OCI-LY1 (cell line): ENCODE data around the gene MAN2B2.

ENCODE experiments used
- H2AFZ ChIP-seq: fragments of 200-600 bp; sonication (generic), shearing (Covaris generic); 2 replicates; pipeline ENCODE4 v1.6.0; 2014; ENCODE audit warnings: antibody characterized with exemption, mild to moderate bottlenecking, low read length
- H3F3A ChIP-seq: fragments of 200-600 bp; sonication (generic), shearing (Covaris generic); 2 replicates; pipeline ENCODE4 v1.6.0; 2014; ENCODE audit warnings: mild to moderate bottlenecking, antibody characterized with exemption, low read length, moderate library complexity; ENCODE audit not compliant: insufficient read depth
- H3K27ac ChIP-seq: fragments of 200-600 bp; sonication (generic); 2 replicates; pipeline ENCODE4 v1.5.1; 2014; ENCODE audit warnings: low read length, mixed run types, mild to moderate bottlenecking, low read depth; ENCODE audit not compliant: poor library complexity, severe bottlenecking
- H3K27me3 ChIP-seq: fragments of 200-600 bp; sonication (generic); 2 replicates; pipeline ENCODE4 v1.6.0; 2014; ENCODE audit warnings: antibody characterized with exemption, mild to moderate bottlenecking, low read length, moderate library complexity; ENCODE audit not compliant: insufficient read depth
- H3K36me3 ChIP-seq: fragments of 200-600 bp; sonication (generic); 2 replicates; pipeline ENCODE4 v1.6.1; 2014; ENCODE audit warnings: mild to moderate bottlenecking, antibody characterized with exemption, low read length, moderate library complexity, mixed read lengths; ENCODE audit not compliant: insufficient read depth
- H3K4me1 ChIP-seq: fragments of 200-600 bp; sonication (generic); 2 replicates; pipeline ENCODE4 v1.5.1; 2014; ENCODE audit warnings: mild to moderate bottlenecking, low read length, moderate library complexity; ENCODE audit not compliant: insufficient read depth, severe bottlenecking
- H3K4me2 ChIP-seq: fragments of 200-600 bp; sonication (generic), shearing (Covaris generic); 2 replicates; pipeline ENCODE4 v1.6.1; 2014; ENCODE audit warnings: low read length
- H3K4me3 ChIP-seq: fragments of 200-600 bp; sonication (generic); 2 replicates; pipeline ENCODE4 v1.5.1; 2014; ENCODE audit warnings: low read length, low read depth, mild to moderate bottlenecking, mixed read lengths; ENCODE audit not compliant: poor library complexity, severe bottlenecking
- H3K79me2 ChIP-seq: fragments of 200-600 bp; shearing (Covaris generic); 2 replicates; pipeline ENCODE4 v1.6.1; 2016; ENCODE audit warnings: mixed run types, low read length, mixed read lengths; ENCODE audit not compliant: insufficient read depth
- H3K9ac ChIP-seq: fragments of 200-600 bp; sonication (generic), shearing (Covaris generic); 2 replicates; pipeline ENCODE4 v1.6.1; 2014; ENCODE audit warnings: mild to moderate bottlenecking, low read length, mixed read lengths
- H3K9me2 ChIP-seq: fragments of 200-600 bp; sonication (generic), shearing (Covaris generic); 2 replicates; pipeline ENCODE4 v1.6.1; 2014; ENCODE audit warnings: low read depth, mild to moderate bottlenecking, low read length, mixed read lengths
- H3K9me3 ChIP-seq: fragments of 200-600 bp; shearing (Covaris generic); 2 replicates; pipeline ENCODE4 v1.6.1; 2014; ENCODE audit warnings: low read length, mixed read lengths
- H4K20me1 ChIP-seq: fragments of 200-600 bp; sonication (generic), shearing (Covaris generic); 2 replicates; pipeline ENCODE4 v1.6.0; 2016; ENCODE audit warnings: mild to moderate bottlenecking, low read length; ENCODE audit not compliant: insufficient read depth
- CTCF ChIP-seq: fragments of 200-600 bp; sonication (generic), shearing (Covaris generic); IDR thresholded peaks from 2 replicates; pipeline ENCODE4 v1.5.1; 2017; ENCODE audit warnings: mild to moderate bottlenecking, antibody characterized with exemption, low read length, moderate library complexity, mixed read lengths
- EZH2 ChIP-seq: fragments of 200-600 bp; sonication (generic), shearing (Covaris generic); IDR thresholded peaks from 2 replicates; pipeline ENCODE4 v1.8.0; 2017; ENCODE audit warnings: borderline replicate concordance, mixed run types, mild to moderate bottlenecking, antibody characterized with exemption, low read length, moderate library complexity, mixed read lengths

Gene MAN2B2

DNA sequence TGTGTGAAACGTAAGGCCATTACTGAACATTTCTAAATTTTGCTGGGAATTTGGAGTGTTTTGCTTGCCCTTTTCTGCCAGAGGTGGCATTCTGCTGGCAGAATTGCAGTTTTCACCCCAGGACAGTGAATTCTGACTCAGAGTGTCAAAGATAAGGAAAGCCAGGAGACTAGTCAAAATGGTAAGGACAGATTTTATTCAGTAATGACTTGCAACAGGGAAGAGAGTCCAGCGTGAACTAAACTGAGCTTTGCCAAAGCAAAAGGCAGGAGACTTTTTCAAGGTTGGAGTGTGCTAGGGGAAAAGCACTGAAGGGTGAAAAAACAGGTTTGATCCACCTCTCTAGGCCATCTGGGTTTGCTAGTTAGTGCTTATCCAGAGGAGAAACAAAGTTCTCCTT lies 84.9 kb downstream of the MAN2B2 start:
- no peak for TF ChIP-seq EZH2
- no peak for TF ChIP-seq CTCF
- H4K20me1 ChIP-seq = no peaks in the 10 kb centered on the region
- no peaks in the 10 kb centered on the region for H3K4me1 ChIP-seq
- no peaks in the 10 kb centered on the region for H3K27me3 ChIP-seq
- H3K27ac ChIP-seq = no peak overlapping the region
- H3K4me2 ChIP-seq = no peak overlapping the region
- no peak overlapping the region for H3K4me3 ChIP-seq
- no peaks in the 10 kb centered on the region for H3K9me3 ChIP-seq
- H3K79me2 ChIP-seq = no peaks in the 10 kb centered on the region
- no peaks in the 10 kb centered on the region for H3K9me2 ChIP-seq
- no peak overlapping the region for H3K9ac ChIP-seq
- H2AFZ ChIP-seq = no peak overlapping the region
- H3K36me3 ChIP-seq = no peaks in the 10 kb centered on the region
- H3F3A ChIP-seq = no peaks in the 10 kb centered on the region

DNA sequence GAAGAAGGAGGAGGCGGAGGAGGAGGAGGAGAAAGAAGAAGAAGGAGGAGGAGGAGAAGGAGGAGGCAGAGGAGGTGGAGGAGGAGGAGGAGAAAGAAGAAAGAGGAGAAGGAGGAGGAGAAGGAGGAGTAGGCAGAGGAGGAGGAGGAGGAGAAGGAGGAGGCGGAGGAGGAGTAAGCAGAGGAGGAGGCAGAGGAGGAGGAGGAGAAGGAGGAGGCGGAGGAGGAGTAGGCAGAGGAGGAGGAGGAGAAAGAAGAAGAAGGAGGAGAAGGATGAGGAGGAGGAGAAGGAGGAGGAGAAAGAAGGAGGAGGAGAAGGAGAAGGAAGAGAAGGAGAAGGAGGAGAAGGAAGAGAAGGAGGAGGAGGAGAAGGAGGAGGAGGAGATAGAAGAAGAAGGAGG lies 85.4 kb downstream of the MAN2B2 start:
- H3K36me3 ChIP-seq = no peaks in the 10 kb centered on the region
- no peak overlapping the region for H3K9ac ChIP-seq
- no peak overlapping the region for H2AFZ ChIP-seq
- no peaks in the 10 kb centered on the region for H3K4me1 ChIP-seq
- H3K9me3 ChIP-seq = no peaks in the 10 kb centered on the region
- no peak for TF ChIP-seq EZH2
- no peak for TF ChIP-seq CTCF
- no peak overlapping the region for H3K4me3 ChIP-seq
- no peaks in the 10 kb centered on the region for H4K20me1 ChIP-seq
- H3K27me3 ChIP-seq = no peaks in the 10 kb centered on the region
- no peak overlapping the region for H3K4me2 ChIP-seq
- no peaks in the 10 kb centered on the region for H3K9me2 ChIP-seq
- H3K79me2 ChIP-seq = no peaks in the 10 kb centered on the region
- no peak overlapping the region for H3K27ac ChIP-seq
- no peaks in the 10 kb centered on the region for H3F3A ChIP-seq

DNA sequence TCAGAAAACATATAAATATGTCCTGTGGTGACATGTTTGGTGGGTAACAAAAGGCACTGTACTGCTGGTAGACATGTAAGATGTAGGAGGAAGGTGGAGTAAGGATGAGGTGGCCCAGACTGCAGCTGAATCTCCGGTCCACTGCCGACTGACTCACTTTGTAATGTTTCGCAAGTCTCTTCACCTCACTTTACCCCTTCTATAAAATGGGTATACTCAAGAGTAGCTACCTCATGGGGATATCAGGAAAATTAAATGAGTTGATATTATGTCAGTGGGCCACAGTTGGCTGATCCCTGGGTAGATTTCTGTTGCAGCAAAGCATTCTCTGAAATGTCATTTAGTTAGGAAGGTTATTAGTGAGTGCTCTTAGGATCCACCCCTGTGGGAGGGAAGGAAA lies 87.6 kb downstream of the MAN2B2 start:
- Histone ChIP-seq H3K79me2 (no peaks in the 10 kb centered on the region), H3K4me3 (no peak overlapping the region), H3F3A (no peaks in the 10 kb centered on the region), H4K20me1 (no peaks in the 10 kb centered on the region), H3K9ac (no peak overlapping the region), H3K9me2 (no peaks in the 10 kb centered on the region), H3K36me3 (no peaks in the 10 kb centered on the region), H3K27ac (no peak overlapping the region), H2AFZ (no peak overlapping the region), H3K9me3 (no peaks in the 10 kb centered on the region), H3K4me1 (no peaks in the 10 kb centered on the region), H3K4me2 (no peak overlapping the region), H3K27me3 (no peaks in the 10 kb centered on the region)
- no peak for TF ChIP-seq EZH2
- no peak for TF ChIP-seq CTCF
